NCI-H128 (cell line): ENCODE measurements around the gene FAM174C.

Experiments
- DNase-seq: peaks from one replicate; lab custom pipeline; 2025; ENCODE audit not compliant: unreplicated experiment; lab: John Stamatoyannopoulos, UW

The FAM174C gene

GRCh38 chr19:1284979-1285736 is 9.8 kb downstream of the FAM174C start:
- no peak for DNase-seq

GRCh38 chr19:1285737-1286360 is 10.5 kb downstream of the FAM174C start, which contains the start of gene EFNA2:
Gene EFNA2, plus strand, starts transcription at chr19:1285873. Its CDS starts 296 bp downstream, at chr19:1286169.
- DNase-seq, result no peak

GRCh38 chr19:1286487-1287353 is 11.4 kb downstream of the FAM174C start:
- DNase-seq, result no peak

GRCh38 chr19:1287354-1288225 is 12.3 kb downstream of the FAM174C start:
- no peak for DNase-seq

- no peak for DNase-seq
Measured at GRCh38 chr19:1288226-1288612, 12.9 kb downstream of the FAM174C start.

- DNase-seq, result no peak
Measured at GRCh38 chr19:1288833-1289685, 13.7 kb downstream of the FAM174C start.

GRCh38 chr19:1289686-1290025 is 14.3 kb downstream of the FAM174C start:
- DNase-seq, result no peak

- DNase-seq, result no peak
Measured at GRCh38 chr19:1290196-1290702, 14.9 kb downstream of the FAM174C start.

- DNase-seq, result no peak
Measured at GRCh38 chr19:1290703-1291651, 15.6 kb downstream of the FAM174C start.

GRCh38 chr19:1291761-1292418 is 16.6 kb downstream of the FAM174C start:
- no peak for DNase-seq

GRCh38 chr19:1292419-1293151 is 17.3 kb downstream of the FAM174C start:
- no peak for DNase-seq

- no peak for DNase-seq
Measured at GRCh38 chr19:1293782-1294604, 18.7 kb downstream of the FAM174C start.

- no peak for DNase-seq
Measured at GRCh38 chr19:1294688-1295087, 19.4 kb downstream of the FAM174C start.

GRCh38 chr19:1295169-1296012 is 20.1 kb downstream of the FAM174C start:
- DNase-seq, result no peak

GRCh38 chr19:1296078-1296477 is 20.7 kb downstream of the FAM174C start:
- DNase-seq, result no peak
